Midbrain (tissue), 1 donor: ENCODE measurements around the gene DIO3.

Source experiments
- DNase-seq: peaks from one replicate; lab custom pipeline; 2025; lab: John Stamatoyannopoulos, UW

Gene DIO3

GRCh38 chr14:101598571-101599233 is 37.4 kb downstream of the DIO3 start:
- no peak for DNase-seq

GRCh38 chr14:101599234-101599885 is 38.1 kb downstream of the DIO3 start:
- DNase-seq: no peak

GRCh38 chr14:101600336-101600890 is 39.1 kb downstream of the DIO3 start:
- DNase-seq: no peak

GRCh38 chr14:101600891-101601605 is 39.8 kb downstream of the DIO3 start:
- no peak for DNase-seq

- DNase-seq: no peak
Observed at GRCh38 chr14:101601606-101602465, 40.5 kb downstream of the DIO3 start.

- no peak for DNase-seq
Observed at GRCh38 chr14:101602466-101602840, 41.2 kb downstream of the DIO3 start.

GRCh38 chr14:101603096-101603495 is 41.8 kb downstream of the DIO3 start:
- DNase-seq: no peak

GRCh38 chr14:101604228-101604934 is 43.1 kb downstream of the DIO3 start:
- DNase-seq: no peak

- no peak for DNase-seq
Observed at GRCh38 chr14:101604935-101605780, 43.9 kb downstream of the DIO3 start.

- no peak for DNase-seq
Observed at GRCh38 chr14:101605836-101606235, 44.5 kb downstream of the DIO3 start.
